NCI-H1436 treated with DMSO at 0.1 percent for 48 hours (cell line): ENCODE measurements around the gene LRP1B.
"Not testable (repeated sequence)": the region's sequence is repeated elsewhere in the genome, so short reads cannot be mapped to it uniquely, and the experiment has no call there.

Experiments used
- DNase-seq: peaks from one replicate; lab custom pipeline; 2025; lab: John Stamatoyannopoulos, UW

Gene LRP1B

DNA sequence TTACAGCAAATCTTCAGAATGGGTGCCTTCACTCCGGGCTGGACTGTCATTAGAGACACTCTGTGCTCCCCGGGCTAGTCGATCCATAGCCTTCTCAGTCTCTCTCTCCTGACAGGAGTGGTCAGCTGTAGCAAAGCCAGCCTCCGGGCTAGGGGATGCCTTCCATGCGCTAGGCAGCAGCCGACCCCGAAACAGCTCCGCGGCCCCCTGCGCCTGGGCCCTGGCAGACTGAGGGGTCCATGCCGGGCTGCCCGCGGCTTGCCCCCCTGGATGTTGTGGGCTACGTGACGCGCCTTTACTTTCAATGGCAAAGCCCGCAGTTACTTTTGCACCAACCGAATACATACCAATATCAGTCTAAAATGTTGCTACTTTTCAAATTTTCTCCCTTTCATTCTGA, 1447.2 kb downstream of the LRP1B start:
- DNase-seq = no peak

DNA sequence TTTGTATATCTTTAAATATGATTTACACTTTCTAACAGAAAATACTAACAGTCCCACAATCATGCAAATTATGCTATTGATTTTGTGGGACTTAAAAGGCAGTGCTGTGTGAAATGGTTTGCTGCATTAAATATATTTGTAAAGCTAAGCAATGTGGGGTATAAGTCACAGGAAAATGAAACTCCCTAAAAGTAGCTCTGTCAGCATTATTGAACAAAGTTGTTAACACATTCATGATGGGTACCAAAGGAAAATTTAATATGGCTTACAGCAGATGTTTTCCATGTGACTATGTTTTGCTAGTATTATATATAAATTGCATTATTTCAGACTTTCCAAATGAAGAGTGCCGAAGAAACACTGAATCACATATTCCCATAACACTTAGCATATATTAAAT, 1450.0 kb downstream of the LRP1B start:
- no peak for DNase-seq

DNA sequence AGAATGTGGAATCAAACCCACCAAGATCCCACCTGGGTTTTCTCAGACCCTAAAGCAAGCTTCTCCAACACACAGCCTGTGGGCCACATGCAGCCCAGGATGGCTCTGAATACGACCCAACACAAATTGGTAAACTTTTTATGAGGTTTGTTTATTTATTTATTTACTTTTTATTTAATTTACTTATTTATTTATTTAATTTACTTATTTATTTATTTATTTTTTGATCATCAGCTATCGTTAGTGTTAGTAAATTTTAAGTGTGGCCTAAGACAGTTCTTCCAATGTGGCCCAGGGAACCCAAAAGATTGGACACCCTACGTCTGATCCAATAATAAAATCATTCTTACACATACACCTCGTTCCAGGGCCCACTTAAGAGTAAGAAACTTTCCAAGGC, 1451.1 kb downstream of the LRP1B start:
- no peak for DNase-seq

DNA sequence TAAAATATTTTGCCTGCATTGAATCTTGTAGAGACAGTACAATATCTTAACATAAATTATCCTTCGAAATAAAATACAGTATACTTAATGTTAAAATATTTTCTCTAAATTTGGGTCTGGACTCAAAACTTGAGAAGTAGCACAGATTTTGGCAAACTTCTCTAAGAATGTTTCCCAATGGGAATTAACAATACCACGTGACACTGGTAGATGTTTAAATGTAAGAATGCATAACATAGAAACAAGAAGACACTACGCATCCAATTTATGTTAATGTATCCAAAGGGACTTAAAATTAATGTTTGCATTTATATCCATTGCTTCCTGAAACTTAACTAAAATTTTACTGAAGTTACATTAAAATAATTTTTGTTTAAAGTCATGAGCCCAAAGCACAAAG, 1460.9 kb downstream of the LRP1B start:
- DNase-seq = no peak

DNA sequence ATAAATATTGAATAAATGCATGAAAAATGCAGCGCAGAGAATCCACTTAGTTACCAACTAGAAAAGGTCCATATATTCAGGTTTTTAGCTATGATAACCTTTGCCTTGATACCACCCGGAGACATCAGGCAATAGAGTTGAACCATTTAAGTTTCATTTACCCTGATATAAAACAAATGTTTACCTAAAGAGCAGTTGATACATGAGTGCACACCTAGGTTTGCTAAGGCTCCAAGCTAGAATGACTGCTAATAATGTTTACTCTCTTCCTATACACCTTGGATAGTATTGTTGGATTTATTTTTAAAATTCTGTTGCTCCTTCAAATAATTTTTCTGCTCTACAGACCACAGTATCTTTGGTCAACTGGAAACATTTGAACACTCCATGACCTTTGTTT, 1463.6 kb downstream of the LRP1B start:
- DNase-seq = no peak

DNA sequence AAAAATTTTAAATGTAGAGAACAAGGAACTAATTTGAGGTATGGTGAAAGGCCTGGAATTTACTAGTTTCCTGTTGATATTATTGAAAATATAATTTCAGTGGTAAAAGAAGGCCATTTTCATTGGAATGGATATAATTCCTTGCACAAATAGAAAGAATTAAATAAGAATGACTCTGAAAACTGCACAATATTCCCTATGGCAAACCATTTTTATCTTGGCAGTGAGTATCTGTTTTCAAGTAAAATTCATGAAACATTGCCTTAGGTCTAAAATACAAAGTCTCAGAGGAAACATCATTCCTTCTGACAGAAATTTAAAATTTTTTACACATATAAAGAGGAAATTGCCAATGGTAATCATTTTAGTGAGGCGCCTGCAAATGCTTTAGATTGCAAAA, 1468.3 kb downstream of the LRP1B start:
- no peak for DNase-seq

DNA sequence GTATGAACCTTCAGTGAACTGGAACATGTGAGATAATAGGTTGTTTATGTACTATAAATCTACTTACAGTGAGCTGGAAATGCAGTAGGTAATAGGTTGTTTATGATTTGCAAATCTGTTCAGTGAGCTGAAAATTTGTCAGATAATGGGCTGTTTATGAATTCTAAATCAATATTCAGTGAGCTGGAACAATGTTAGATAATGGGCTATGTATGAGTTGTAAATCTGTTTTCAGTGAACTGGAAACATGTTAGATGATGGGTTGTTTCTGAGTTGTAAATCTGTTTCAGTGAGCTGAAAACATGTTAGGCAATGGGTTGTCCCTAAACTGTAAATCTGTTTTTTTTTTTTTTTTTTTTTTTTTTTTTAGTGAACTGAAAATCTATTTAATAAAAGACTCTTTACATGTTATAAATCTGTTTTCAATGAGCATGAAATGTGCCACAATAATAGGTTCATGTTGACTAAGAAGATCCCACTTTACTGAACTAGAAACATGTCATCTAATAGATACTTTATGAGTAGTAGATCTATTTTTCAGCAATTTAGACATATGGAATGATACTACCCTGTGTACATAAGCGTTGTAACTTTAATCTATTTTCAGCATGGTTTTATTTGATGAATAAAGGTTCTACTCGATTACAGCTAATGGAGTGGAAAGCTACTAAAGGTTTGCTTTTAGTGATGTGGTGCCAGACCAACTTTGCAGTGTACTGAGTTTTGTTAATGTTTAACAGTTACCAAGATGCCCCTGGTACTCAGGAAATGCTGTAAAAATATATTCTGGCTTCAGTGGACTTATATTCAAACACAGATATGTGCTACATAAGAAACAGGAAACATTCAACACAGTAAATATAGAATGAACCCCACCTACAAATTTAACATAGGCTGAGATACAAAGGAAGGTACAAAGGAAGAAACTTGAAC, 1471.8 kb downstream of the LRP1B start:
- no peak for DNase-seq

DNA sequence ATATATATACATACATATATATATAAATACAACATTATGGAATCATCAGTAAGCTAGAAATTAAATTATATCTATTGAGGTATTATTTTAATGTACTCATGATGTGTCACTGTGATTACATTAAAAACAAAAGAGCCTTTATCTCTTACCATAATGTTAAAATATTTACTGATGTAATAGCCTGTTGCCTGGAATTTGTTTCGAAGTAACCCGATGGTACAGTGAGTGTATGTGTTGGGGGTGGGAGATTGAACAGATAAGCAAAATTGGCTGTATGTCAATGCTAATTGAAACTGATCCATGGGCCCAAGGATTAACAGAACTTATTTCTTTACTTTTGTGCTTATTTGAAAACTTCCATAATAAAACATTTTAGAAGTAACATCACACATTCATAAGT, 1473.2 kb downstream of the LRP1B start:
- no peak for DNase-seq

DNA sequence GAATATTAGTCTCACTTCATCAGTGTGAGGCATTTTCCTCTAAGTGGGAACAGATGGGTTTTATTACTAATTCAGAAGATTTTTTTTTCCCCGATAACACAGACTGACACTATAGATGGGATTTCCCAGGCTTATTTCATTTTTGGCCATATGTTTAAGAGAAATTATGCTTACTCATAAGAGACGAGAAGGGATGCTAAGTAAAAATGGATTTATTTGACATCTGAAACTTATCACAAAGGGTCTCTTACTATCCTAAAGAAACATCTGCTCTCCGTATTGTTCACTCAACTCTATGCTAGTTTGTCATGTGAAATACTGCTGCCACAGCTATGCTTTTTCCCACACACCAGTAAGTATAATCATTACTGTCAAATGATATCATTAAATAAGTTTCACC, 1476.3 kb downstream of the LRP1B start:
- DNase-seq = no peak

DNA sequence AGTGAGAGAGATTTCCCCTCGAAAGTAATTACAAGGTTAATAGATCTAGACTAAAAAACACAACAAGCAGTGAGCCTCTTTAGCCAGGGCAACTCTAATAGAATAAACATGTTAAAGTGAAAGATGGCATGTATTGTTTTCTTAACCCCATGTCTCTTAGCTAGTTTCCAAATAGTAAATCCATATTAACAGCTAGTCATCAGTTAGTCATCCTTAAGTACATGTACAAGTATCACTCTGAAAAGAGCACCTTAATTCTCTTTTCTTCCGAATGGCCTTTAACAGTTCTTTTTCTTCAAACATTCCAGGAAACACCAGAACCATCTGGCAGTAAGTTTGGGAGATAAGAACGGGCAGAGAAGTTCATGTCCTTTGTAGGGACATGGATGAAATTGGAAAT, 1480.0 kb downstream of the LRP1B start:
- DNase-seq = no peak

DNA sequence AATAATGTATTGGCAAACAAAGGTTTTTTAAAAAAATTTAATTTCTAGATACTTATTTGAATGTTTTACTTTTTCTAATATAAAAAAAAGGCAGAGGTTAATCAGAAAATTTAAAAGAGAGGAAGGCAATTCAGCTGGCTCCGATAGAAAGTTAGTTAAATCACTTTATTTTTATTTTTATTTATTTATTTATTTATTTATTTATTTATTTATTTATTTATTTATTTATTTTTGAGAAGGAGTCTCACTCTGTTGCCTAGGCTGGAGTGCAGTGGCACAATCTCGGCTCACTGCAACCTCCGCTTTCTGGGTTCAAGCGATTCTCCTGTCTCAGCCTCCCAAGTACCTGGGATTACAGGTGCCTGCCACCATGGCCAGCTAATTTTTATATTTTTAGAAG, 1480.7 kb downstream of the LRP1B start:
- DNase-seq = not testable (repeated sequence)

DNA sequence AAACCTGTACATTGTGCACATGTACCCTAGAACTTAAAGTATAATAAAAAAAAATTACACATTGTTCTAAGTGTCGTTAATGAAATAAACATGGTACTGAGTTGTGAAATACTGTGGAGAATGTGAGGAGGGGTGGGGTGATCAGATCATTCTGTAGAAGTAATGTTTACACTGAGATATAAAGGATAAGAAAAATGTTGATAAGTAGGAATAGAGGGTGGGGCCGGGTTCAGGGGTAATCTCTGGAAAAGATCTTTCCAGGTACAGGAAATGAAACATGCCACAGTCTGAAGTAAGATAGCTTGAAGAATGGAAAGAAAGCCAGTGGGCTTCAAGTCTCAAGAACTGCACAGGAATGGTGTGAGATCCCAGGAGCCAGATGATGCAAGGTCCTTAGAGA, 1482.4 kb downstream of the LRP1B start:
- no peak for DNase-seq

DNA sequence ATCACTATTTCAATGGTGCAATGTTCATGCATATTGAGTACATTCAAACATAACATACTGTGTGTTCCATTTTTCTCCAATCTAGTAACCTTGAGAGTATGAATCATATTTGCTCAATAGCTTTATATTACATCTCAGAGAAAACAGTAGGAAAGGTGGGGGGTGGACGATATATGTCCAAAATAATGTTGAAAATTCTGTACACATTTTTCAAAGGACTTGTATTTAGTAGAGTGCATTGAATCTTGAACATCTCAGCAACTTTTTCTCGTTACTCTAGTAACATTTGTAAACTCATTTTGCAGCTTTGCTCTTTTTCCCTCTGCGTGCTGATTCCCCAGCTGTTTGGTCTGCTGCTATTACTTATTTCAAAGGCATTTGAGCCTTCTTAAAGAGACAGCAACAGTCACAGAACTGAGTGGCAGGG, 1487.0 kb downstream of the LRP1B start:
- no peak for DNase-seq

DNA sequence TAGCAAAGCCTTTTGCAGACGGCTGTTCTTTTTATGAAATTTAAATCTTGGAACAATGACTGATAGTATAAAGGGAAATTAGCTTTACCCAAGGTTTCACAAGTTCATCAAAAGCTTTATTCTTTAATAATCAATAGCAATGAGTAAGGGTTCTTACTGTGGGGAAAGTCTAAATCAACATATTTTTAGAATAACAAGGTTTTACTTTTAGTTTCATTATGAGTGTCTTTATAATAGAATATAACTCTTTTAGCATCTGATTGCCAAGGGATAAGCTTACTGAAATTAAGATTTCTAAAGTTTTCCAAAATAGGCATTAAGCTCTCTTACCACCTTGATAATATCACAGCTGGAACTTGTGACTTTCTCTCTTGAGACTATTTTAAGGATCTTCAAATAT, 1489.7 kb downstream of the LRP1B start:
- no peak for DNase-seq

DNA sequence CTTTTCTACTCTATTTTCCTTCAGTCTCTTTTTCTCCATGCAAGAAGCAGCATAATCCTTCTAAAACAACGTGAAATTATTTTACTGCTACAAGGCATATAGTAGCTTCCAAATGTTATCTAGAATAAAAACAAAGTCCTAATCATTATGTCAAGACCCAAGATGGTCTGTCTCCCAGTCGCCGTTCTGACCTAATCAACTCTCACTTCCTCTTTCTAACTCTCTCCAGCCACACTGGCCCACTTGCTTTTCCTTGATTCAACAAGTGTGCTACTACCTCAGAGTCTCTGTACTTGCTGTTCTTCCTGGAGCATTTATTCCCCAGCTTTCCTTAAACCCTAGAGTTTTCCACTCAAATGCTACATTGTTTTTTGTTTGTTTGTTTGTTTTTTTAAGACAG, 1491.2 kb downstream of the LRP1B start:
- DNase-seq = no peak

DNA sequence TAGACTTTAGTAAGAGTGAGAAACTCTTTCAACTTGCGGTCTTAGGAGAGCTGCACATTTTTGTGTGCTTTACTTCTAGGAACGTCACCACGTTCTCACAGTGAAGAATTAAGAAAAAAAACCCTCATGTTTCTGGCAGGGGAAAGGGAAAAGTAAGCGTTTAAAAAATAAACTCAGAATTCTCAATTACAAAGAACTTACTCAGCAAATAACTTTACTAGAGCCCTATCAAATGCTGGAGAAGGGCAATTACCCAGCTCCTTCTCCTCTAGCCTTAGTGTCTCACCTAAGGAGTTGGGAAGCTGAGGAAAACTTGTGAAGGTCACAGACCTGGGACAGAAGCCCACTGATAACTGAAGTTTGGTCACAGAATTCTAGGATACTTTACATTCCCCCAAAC, 1500.3 kb downstream of the LRP1B start:
- no peak for DNase-seq

DNA sequence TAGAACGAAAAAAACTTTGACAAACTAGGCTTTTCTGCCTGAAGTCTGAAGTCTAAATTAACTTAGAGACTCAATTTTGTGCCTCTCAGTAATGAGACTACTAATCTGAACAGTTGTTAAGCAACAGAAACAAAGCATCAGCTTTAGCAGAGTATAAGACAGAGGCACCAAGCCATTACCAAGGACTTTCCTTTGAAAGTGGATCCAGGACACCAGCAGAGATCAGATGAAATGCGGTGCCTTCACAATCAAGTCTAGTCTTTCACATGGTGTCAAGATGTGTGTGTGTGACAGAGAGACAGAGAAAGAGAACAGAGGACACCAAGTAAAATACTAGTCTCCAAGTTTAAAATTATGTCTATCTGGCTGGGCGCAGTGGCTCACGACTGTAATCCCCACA, 1502.9 kb downstream of the LRP1B start:
- DNase-seq = no peak

DNA sequence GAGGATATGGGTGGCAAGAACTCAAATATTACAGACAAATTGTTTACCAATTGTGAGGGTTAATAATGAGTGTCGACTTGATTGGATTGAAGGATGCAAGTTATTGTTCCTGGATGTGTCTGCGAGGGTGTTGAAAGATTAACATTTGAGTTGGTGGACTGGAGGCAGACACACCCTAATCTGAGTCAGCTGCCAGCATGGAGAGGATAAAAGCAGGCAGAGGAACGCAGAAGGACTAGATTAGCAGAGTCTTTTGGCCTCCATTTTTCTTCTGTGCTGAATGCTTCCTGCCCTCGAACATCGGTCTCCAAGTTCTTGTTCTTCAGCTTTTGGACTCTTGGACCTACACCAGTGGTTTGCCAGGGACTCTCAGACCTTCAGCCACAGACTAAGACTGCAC, 1503.7 kb downstream of the LRP1B start:
- DNase-seq = no peak

DNA sequence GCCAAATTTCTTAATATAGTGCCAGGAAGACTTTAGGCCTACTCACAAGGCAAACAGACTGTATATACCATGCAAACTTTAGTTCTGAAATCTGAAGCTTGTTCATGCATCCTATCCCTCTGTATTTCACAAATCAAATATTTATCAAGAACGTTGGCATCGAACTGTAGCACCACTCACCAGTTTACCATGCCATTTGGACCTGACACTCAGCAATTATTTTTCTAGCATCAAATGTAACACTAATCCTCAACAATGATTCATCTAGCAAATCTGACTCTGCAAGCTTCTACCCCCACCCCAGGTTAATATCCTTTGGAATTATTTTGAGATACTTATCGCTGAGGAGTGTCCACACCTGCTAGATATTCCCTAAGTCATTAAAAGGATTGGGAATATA, 1506.6 kb downstream of the LRP1B start:
- DNase-seq = no peak

DNA sequence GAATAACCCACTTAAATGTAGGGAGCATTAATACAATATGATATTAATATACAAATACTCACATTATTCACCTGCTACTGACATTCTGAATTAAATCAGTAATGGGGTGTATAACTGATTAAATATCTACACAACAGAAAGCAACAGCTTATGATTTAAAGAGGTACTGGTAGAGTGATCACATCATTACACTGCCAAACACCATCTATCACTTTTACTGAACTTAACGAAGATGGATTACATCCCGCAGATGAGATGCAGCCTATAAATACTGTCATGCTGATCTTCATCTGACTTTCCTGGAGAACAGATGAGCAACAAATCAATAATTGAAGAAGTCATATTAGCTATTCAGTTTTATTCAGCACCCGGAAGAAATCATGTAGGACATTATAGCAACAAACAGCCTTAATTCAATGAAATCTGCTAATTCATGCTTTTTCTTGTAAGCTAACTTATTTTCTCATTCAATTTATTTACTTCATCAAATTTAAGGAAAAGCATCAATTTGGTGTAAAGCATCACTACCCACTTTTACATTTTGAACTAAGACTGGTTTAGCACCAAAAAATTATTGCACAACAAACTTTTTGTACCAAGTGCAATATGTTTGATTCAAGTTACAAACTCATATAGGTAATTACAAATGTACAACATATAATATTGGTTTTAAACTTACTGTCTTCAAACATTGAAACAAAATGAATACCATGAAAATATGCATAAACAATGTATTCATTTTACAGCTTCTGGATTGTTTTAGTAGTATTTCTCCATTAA, 1509.0 kb downstream of the LRP1B start:
- peak; percentile 12 for DNase-seq

DNA sequence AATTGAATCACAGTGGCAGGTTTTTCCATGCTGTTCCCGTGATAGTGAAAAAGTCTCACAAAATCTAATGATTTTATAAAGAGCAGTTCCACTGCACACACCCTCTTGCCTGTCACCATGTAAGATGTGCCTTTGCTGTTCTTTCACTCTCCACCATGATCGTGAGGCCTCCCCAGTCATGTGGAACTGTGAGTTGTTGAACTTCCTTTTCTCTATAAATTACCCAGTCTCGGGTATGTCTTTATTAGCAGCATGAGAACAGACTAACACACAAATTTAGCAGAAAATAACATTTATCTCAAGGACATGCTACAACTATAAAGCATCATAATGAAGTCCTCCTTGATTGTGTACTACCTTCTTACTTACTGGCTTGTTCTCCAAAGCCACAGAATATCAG, 1526.0 kb downstream of the LRP1B start:
- DNase-seq = no peak

DNA sequence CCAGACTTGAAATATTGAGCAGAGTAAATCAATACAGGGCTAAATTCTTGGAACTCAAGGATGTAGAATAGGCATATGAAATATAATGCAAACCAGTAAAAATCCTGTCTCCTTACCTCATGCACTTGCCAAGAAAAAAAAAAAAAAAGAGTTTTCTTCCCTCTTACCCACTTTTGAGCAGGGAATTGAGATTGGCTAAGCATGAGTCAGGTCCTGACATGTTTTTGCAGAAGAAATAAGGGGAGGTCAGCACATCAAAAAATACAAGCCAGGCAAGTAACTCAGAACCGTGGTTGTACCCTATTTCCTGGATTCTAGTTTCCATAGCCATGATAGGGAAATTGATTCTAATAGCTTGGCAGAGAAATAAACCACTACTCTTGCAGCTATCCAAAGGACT, 1526.7 kb downstream of the LRP1B start:
- DNase-seq = no peak

DNA sequence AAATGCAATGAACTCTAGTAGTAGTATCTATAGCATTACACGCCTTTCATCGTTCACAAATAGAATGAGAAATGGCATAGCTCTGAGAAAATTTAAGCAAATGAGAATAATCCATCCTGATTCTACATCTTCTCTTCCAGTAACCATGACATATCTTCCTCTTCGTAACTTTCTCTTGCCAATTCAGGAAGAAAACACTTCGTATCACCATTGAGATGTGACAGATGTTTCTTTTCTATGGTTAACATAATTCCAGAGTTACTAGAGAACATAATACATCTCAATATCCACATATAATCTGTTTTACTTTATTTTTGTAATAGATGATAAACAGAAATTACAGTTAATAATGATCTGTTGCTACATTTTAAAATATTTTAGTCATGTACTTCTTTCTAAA, 1527.4 kb downstream of the LRP1B start:
- DNase-seq = no peak
